ENCODE measurements around the gene CCDC92. TPM values are rescaled to one million over a fixed set of nuclear protein-coding genes. Genes with fewer than 3 reads are reported as not detected.

CCDC92 gene
- total RNA-seq, 1 experiment from 2014 or later: 32.3 TPM

GRCh38 chr12:123989168-123989567, 16.5 kb upstream of the CCDC92 start:
- ChIA-PET POLR2A (interaction anchor here (0.5 kb wide), 1 partner anchor 185 kb away, joined by 3 read pairs; no protein-coding TSS in a partner anchor), CTCF (interaction anchor here (0.6 kb wide), 2 partner anchors 187 to 380 kb away, joined by 3 to 4 read pairs; no protein-coding TSS in a partner anchor)
- H3K9me3 Mint-ChIP-seq (ENCODE audit: unreplicated experiment): no peaks in the 10 kb centered on the region
- intact Hi-C loops (cut with micrococcal nuclease): no loop called here
- no peak for TF ChIP-seq CTCF (IDR thresholded peaks at IDR 0.05; ENCODE audit: unreplicated experiment)
- H3K36me3 Mint-ChIP-seq (ENCODE audit: insufficient read depth, unreplicated experiment): peaks cover 57% of the 10 kb centered on the region
- H3K27me3 Mint-ChIP-seq (ENCODE audit: insufficient read depth, unreplicated experiment): no peaks in the 10 kb centered on the region
- H3K4me1 Mint-ChIP-seq (ENCODE audit: insufficient read depth, unreplicated experiment): peaks cover 38% of the 10 kb centered on the region
- BruUV-seq (replicated peaks): no TSS peak
- no peak overlapping the region for H3K4me3 Mint-ChIP-seq (ENCODE audit: unreplicated experiment)
- DNase-seq (ENCODE audit: unreplicated experiment): no peak
- no peak overlapping the region for H3K27ac Mint-ChIP-seq (ENCODE audit: low read depth, unreplicated experiment)

DNA sequence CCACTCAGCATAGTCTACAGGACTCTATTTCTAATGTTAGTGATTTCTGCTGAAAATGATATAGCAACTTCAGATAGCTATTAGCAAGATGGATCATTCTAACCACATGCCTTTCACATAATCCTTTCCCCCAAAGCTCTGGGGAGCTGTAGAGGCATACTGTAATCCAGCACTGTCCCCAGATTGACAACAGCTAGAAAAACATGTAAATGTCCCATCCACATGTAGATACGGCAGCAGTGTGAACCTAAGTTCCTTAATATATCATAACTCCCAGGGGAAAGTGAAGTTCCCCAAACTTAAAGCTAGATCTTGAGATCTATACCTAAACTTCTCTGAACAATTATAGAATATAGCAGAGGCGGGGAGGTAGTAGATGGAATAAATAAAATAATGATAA, 14.4 kb upstream of the CCDC92 start:
- POLR2A ChIA-PET: no interaction called here
- Mint-ChIP-seq H3K9me3 (ENCODE audit: unreplicated experiment) (no peaks in the 10 kb centered on the region), H3K4me1 (ENCODE audit: insufficient read depth, unreplicated experiment) (peaks cover 36% of the 10 kb centered on the region), H3K27ac (ENCODE audit: low read depth, unreplicated experiment) (peak overlapping the region; percentile 10), H3K27me3 (ENCODE audit: insufficient read depth, unreplicated experiment) (no peaks in the 10 kb centered on the region), H3K36me3 (ENCODE audit: insufficient read depth, unreplicated experiment) (peaks cover 59% of the 10 kb centered on the region), H3K4me3 (ENCODE audit: unreplicated experiment) (no peak overlapping the region)
- intact Hi-C loops (cut with micrococcal nuclease): no loop called here
- CTCF ChIA-PET: interaction anchor here (0.6 to 2.4 kb wide), 10 partner anchors 9 to 252 kb away, joined by 3 to 8 read pairs (median 5); no protein-coding TSS in a partner anchor
- no TSS peak for BruUV-seq (replicated peaks)
- no peak for DNase-seq (ENCODE audit: unreplicated experiment)
- no peak for TF ChIP-seq CTCF (IDR thresholded peaks at IDR 0.05; ENCODE audit: unreplicated experiment)

GRCh38 chr12:123986374-123986965, 13.8 kb upstream of the CCDC92 start:
- no peaks in the 10 kb centered on the region for H3K9me3 Mint-ChIP-seq (ENCODE audit: unreplicated experiment)
- no TSS peak for BruUV-seq (replicated peaks)
- H3K27me3 Mint-ChIP-seq (ENCODE audit: insufficient read depth, unreplicated experiment): no peaks in the 10 kb centered on the region
- ChIA-PET POLR2A (no interaction called here), CTCF (interaction anchor here (0.5 to 2.4 kb wide), 12 partner anchors 10 to 251 kb away, joined by 3 to 8 read pairs (median 4); no protein-coding TSS in a partner anchor)
- peaks cover 58% of the 10 kb centered on the region for H3K36me3 Mint-ChIP-seq (ENCODE audit: insufficient read depth, unreplicated experiment)
- H3K4me1 Mint-ChIP-seq (ENCODE audit: insufficient read depth, unreplicated experiment): peaks cover 30% of the 10 kb centered on the region
- no peak for DNase-seq (ENCODE audit: unreplicated experiment)
- H3K27ac Mint-ChIP-seq (ENCODE audit: low read depth, unreplicated experiment): peak overlapping the region; percentile 10
- intact Hi-C loops (cut with micrococcal nuclease): no loop called here
- TF ChIP-seq CTCF (IDR thresholded peaks at IDR 0.05; ENCODE audit: unreplicated experiment): no peak
- no peak overlapping the region for H3K4me3 Mint-ChIP-seq (ENCODE audit: unreplicated experiment)

DNA sequence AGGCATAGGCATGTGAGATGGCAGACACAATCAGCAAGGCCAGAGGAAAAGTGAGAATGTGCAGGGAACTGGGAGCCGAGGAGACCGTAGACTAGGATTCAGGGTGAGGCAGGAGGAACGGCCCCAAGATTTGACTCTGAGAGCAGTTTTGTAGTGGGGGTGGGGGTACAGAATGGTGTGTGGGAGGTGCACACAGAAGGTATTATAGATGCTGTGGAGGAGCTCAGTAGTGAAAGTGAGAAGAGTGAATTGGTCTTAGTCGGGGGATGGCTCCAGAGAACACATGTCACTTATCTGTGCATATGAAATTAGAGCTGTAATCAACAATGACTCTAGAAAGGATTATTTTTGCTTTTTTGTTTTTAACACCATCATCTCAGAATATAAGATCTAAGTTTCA, 12.3 kb upstream of the CCDC92 start:
- peaks cover 14% of the 10 kb centered on the region for H3K4me1 Mint-ChIP-seq (ENCODE audit: insufficient read depth, unreplicated experiment)
- H3K27me3 Mint-ChIP-seq (ENCODE audit: insufficient read depth, unreplicated experiment): no peaks in the 10 kb centered on the region
- no peak for TF ChIP-seq CTCF (IDR thresholded peaks at IDR 0.05; ENCODE audit: unreplicated experiment)
- no peak overlapping the region for H3K4me3 Mint-ChIP-seq (ENCODE audit: unreplicated experiment)
- H3K9me3 Mint-ChIP-seq (ENCODE audit: unreplicated experiment): no peaks in the 10 kb centered on the region
- no TSS peak for BruUV-seq (replicated peaks)
- POLR2A ChIA-PET: interaction anchor here (0.7 kb wide), 1 partner anchor 11 kb away, joined by 3 read pairs; no protein-coding TSS in a partner anchor
- DNase-seq (ENCODE audit: unreplicated experiment): no peak
- intact Hi-C loops (cut with micrococcal nuclease): loop anchor here (1.0 to 2.0 kb wide), 3 partner anchors 80 to 184 kb away; no protein-coding TSS in a partner anchor
- CTCF ChIA-PET: interaction anchor here (0.6 to 2.7 kb wide), 15 partner anchors 8 to 318 kb away, joined by 3 to 17 read pairs (median 4); partner anchors contain the start of gene CCDC92
- H3K27ac Mint-ChIP-seq (ENCODE audit: low read depth, unreplicated experiment): no peak overlapping the region
- H3K36me3 Mint-ChIP-seq (ENCODE audit: insufficient read depth, unreplicated experiment): peaks cover 59% of the 10 kb centered on the region

Measured in MCF 10A (cell line).